PC-9 (cell line): ENCODE results near the gene TUBGCP2. TPM values are rescaled to one million over a fixed set of nuclear protein-coding genes. Genes with fewer than 3 reads are reported as not detected.

Experiments used
- BruUV-seq: library from RNA; stranded (reverse); fragments of 400-500 nt; replicated peaks from 2 replicates; lab custom pipeline; 2021; lab: Mats Ljungman, UMichigan
- CTCF ChIA-PET: fragments of 300-600 bp; sonication (Branson Sonifier 250); formaldehyde crosslinking; loops from one replicate; lab custom pipeline; 2022; ENCODE audit warnings: antibody characterized with exemption; lab: Charles Lee
- POLR2A ChIA-PET: fragments of 300-600 bp; sonication (Branson Sonifier 250); formaldehyde crosslinking; loops from one replicate; lab custom pipeline; 2022; ENCODE audit warnings: antibody characterized with exemption; ENCODE audit not compliant: unreplicated experiment; lab: Charles Lee
- DNase-seq, 2 experiments: peaks; one replicate each; pipeline versions ENCODE4 v3.0.0 to v3.0.0-alpha.2; 2015 to 2022; ENCODE audit warnings: mixed read lengths in 1 of 2
- H2AFZ ChIP-seq: fragments of 200-600 bp; sonication (generic); 2 replicates; pipeline ENCODE4 v1.8.1; 2017; ENCODE audit warnings: antibody characterized with exemption
- H3F3A ChIP-seq: fragments of 200-600 bp; sonication (generic); 2 replicates; pipeline ENCODE4 v1.8.1; 2017; ENCODE audit warnings: antibody characterized with exemption, mild to moderate bottlenecking, low read depth; ENCODE audit not compliant: insufficient read depth
- H3K27ac ChIP-seq: fragments of 200-600 bp; sonication (generic); 2 replicates; pipeline ENCODE4 v1.6.1; 2016; ENCODE audit warnings: mixed run types
- H3K27me3 ChIP-seq: fragments of 200-600 bp; sonication (generic); 2 replicates; pipeline ENCODE4 v1.6.1; 2016; ENCODE audit warnings: low read depth, mixed run types; ENCODE audit not compliant: insufficient read depth
- H3K36me3 ChIP-seq: fragments of 200-600 bp; sonication (generic); 2 replicates; pipeline ENCODE4 v1.6.1; 2016; ENCODE audit warnings: low read depth, mixed run types
- H3K4me1 ChIP-seq: fragments of 200-600 bp; sonication (generic); replicated peaks from 2 replicates; pipeline ENCODE4 v1.6.1; 2016; ENCODE audit warnings: mixed run types; ENCODE audit not compliant: insufficient read depth
- H3K4me2 ChIP-seq: fragments of 200-600 bp; sonication (generic); 2 replicates; pipeline ENCODE4 v1.6.1; 2017; ENCODE audit warnings: mixed run types
- H3K4me3 ChIP-seq: fragments of 200-600 bp; sonication (generic); 2 replicates; pipeline ENCODE4 v1.6.1; 2016; ENCODE audit warnings: mixed run types
- H3K79me2 ChIP-seq: fragments of 200-600 bp; sonication (generic); 2 replicates; pipeline ENCODE4 v1.6.1; 2017; ENCODE audit warnings: low read depth, mixed run types
- H3K9me2 ChIP-seq: fragments of 200-600 bp; sonication (generic); 2 replicates; pipeline ENCODE4 v1.8.1; 2017; ENCODE audit warnings: mild to moderate bottlenecking; ENCODE audit not compliant: insufficient read depth
- H3K9me3 ChIP-seq: fragments of 200-600 bp; sonication (generic); 2 replicates; pipeline ENCODE4 v1.8.1; 2016; ENCODE audit warnings: low read depth; ENCODE audit not compliant: insufficient read depth
- H4K20me1 ChIP-seq: fragments of 200-600 bp; sonication (generic); 2 replicates; pipeline ENCODE4 v1.8.1; 2017; ENCODE audit not compliant: insufficient read depth
- EZH2 ChIP-seq: fragments of 200-600 bp; sonication (generic); IDR thresholded peaks from 2 replicates; pipeline ENCODE4 v1.8.0; 2017; ENCODE audit warnings: antibody characterized with exemption, low read depth
- intact Hi-C: fragments of 100-400 bp; cut with micrococcal nuclease; formaldehyde crosslinking; loops from one replicate; pipeline ENCODE4 v1.10.0; 2022; ENCODE audit not compliant: unreplicated experiment
- total RNA-seq: library from RNA; stranded (reverse); gene quantifications from 2 replicates; pipeline ENCODE4 v1.2.3, GENCODE V29; 2021
- TF ChIP-seq, protein P1 (sequence below): fragments of 200-600 bp; sonication (generic); conservative IDR thresholded peaks from 2 replicates; pipeline ENCODE4 v1.6.1; 2017; ENCODE audit warnings: mixed run types, antibody characterized with exemption, mild to moderate bottlenecking, moderate library complexity

The TUBGCP2 gene
- total RNA-seq, 1 experiment from 2014 or later: 52.8 TPM

DNA sequence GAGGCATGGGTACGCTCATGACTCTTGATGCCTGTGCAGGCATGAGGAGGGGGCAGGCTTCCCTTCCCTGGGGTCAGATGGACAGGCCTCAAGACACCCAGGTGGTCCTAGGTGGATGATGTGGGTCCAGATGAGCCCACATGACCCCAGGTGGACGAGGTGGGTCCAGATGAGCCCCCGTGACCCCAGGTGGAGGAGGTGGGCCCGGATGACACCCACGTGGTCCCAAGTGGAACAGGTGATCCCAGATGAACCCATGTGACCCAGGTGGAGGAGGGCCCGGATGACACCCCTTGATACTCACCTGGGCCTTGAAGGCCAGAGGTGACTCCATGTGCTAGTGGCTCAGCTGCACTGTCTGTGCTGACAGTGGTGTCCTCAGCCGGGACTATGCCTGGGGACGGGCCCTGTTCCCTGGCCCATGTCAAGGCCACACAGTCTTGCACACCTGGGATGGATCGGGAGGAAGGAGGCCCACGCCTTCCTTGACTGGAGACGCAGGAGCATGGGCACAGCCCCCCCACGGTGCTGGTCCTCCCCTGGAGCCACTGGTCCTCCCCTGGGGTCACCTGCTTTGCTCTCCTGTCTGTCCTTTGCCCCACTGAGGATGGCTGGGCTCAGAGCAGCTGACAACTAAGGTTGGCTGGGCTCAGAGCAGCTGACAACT, 41.7 kb upstream of the TUBGCP2 start:
- Histone ChIP-seq H3K4me2 (no peak overlapping the region), H3K36me3 (no peaks in the 10 kb centered on the region), H3K27ac (no peak overlapping the region), H3K79me2 (no peaks in the 10 kb centered on the region), H3K27me3 (no peaks in the 10 kb centered on the region), H3F3A (no peaks in the 10 kb centered on the region), H4K20me1 (no peaks in the 10 kb centered on the region), H2AFZ (no peak overlapping the region), H3K9me2 (no peaks in the 10 kb centered on the region), H3K4me3 (no peak overlapping the region), H3K4me1 (no peaks in the 10 kb centered on the region), H3K9me3 (no peaks in the 10 kb centered on the region)
- DNase-seq: no peak
- ChIA-PET CTCF (no interaction called here), POLR2A (no interaction called here)
- BruUV-seq: no TSS peak
- no peak for TF ChIP-seq EZH2
- TF ChIP-seq, protein P1, sequence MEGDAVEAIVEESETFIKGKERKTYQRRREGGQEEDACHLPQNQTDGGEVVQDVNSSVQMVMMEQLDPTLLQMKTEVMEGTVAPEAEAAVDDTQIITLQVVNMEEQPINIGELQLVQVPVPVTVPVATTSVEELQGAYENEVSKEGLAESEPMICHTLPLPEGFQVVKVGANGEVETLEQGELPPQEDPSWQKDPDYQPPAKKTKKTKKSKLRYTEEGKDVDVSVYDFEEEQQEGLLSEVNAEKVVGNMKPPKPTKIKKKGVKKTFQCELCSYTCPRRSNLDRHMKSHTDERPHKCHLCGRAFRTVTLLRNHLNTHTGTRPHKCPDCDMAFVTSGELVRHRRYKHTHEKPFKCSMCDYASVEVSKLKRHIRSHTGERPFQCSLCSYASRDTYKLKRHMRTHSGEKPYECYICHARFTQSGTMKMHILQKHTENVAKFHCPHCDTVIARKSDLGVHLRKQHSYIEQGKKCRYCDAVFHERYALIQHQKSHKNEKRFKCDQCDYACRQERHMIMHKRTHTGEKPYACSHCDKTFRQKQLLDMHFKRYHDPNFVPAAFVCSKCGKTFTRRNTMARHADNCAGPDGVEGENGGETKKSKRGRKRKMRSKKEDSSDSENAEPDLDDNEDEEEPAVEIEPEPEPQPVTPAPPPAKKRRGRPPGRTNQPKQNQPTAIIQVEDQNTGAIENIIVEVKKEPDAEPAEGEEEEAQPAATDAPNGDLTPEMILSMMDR: no peak
- intact Hi-C loops: no loop called here

DNA sequence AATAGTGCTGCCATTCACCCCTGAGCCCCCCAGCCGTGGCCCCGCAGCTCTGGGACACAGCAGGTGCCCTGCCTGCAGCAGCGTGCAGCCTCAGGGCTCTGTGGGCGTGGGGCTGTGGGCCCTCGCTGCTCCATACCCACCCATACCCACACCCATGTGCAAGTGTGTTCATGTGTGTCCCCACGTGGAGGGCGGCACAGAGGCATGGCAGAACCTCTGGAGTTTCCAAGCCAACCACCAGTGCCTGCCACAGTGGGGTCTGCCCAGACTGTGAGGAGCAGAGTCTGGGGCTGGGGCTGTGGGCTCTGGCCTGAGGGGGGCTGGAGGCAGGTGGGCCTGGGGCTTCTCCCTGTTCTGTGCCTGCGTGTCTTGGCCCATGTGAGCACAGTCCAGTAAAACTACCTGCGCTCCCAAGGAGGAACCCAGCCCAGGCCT, 40.9 kb upstream of the TUBGCP2 start:
- intact Hi-C loops: no loop called here
- H3F3A ChIP-seq: no peaks in the 10 kb centered on the region
- no peaks in the 10 kb centered on the region for H3K9me3 ChIP-seq
- H3K27ac ChIP-seq: no peak overlapping the region
- ChIA-PET POLR2A (no interaction called here), CTCF (no interaction called here)
- H3K27me3 ChIP-seq: no peaks in the 10 kb centered on the region
- no peaks in the 10 kb centered on the region for H3K4me1 ChIP-seq
- no peaks in the 10 kb centered on the region for H3K9me2 ChIP-seq
- DNase-seq: no peak
- no peak overlapping the region for H2AFZ ChIP-seq
- no peaks in the 10 kb centered on the region for H3K79me2 ChIP-seq
- no peak for TF ChIP-seq EZH2
- TF ChIP-seq, protein P1: no peak
- H4K20me1 ChIP-seq: no peaks in the 10 kb centered on the region
- H3K4me2 ChIP-seq: no peak overlapping the region
- H3K4me3 ChIP-seq: no peak overlapping the region
- BruUV-seq: no TSS peak
- H3K36me3 ChIP-seq: no peaks in the 10 kb centered on the region

- BruUV-seq: no TSS peak
- Histone ChIP-seq H3K27ac (no peak overlapping the region), H4K20me1 (no peaks in the 10 kb centered on the region), H3K4me2 (no peak overlapping the region), H3K9me2 (no peaks in the 10 kb centered on the region), H3K9me3 (no peaks in the 10 kb centered on the region), H2AFZ (no peak overlapping the region), H3K36me3 (no peaks in the 10 kb centered on the region), H3K79me2 (no peaks in the 10 kb centered on the region), H3K4me3 (no peak overlapping the region), H3F3A (no peaks in the 10 kb centered on the region), H3K4me1 (no peaks in the 10 kb centered on the region), H3K27me3 (no peaks in the 10 kb centered on the region)
- TF ChIP-seq, protein P1: no peak
- TF ChIP-seq EZH2: no peak
- no peak for DNase-seq
- POLR2A ChIA-PET: no interaction called here
- CTCF ChIA-PET: no interaction called here
- intact Hi-C loops: no loop called here
Measured at GRCh38 chr10:133349160-133349568, 40.5 kb upstream of the TUBGCP2 start.
